OCI-LY3 (cell line): ENCODE measurements around the gene CCL20.
A peak's percentile ranks its signal among the peaks of the same experiment; 100 is the strongest.

Experiments used
- CTCF ChIP-seq: fragments of 200-600, 300-600 bp; sonication (generic); IDR thresholded peaks from 2 replicates; pipeline ENCODE4 v1.5.1; 2014; ENCODE audit warnings: antibody characterized with exemption, low read length, low read depth
- EZH2phosphoT487 ChIP-seq: fragments of 200-600 bp; shearing (Covaris generic); IDR thresholded peaks from 2 replicates; pipeline ENCODE4 v1.6.1; 2018; ENCODE audit warnings: antibody characterized with exemption, mixed run types, low read depth

- TF ChIP-seq CTCF (peak; percentile 52), EZH2phosphoT487 (no peak)
Measured at GRCh38 chr2:227862227-227862740, 48.6 kb downstream of the CCL20 start.
